Effector CD8-positive, alpha-beta T cell (primary cell): ENCODE measurements around the gene FBXO10.
"Not testable (repeated sequence)": the region's sequence is repeated elsewhere in the genome, so short reads cannot be mapped to it uniquely, and the experiment has no call there.

Experiments used
- DNase-seq: peaks from one replicate; lab custom pipeline; 2025; lab: John Stamatoyannopoulos, UW

The FBXO10 gene

DNA sequence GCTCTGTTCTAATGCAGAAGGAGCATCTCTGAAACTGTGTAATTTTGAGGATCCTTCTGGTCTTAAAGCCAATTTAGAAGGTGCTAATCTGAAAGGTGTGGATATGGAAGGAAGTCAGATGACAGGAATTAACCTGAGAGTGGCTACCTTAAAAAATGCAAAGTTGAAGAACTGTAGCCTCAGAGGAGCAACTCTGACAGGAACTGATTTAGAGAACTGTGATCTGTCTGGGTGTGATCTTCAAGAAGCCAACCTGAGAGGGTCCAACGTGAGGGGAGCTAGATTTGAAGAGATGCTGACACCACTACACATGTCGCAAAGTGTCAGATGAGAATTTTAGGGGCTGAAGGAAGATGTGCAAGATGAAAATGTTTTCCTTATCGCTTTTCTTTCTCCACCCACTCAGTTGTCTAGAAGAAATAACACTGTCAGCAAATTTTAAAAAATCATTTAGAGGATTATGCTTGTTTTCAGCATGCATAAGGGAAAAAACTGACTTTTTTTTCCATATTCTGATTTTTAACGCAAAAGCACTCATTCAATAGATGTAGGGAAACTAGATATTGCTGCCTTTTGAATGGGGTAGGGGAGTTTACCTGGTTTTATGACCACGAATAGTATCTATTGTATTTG is 98.1 kb downstream of the FBXO10 start:
- not testable (repeated sequence) for DNase-seq

DNA sequence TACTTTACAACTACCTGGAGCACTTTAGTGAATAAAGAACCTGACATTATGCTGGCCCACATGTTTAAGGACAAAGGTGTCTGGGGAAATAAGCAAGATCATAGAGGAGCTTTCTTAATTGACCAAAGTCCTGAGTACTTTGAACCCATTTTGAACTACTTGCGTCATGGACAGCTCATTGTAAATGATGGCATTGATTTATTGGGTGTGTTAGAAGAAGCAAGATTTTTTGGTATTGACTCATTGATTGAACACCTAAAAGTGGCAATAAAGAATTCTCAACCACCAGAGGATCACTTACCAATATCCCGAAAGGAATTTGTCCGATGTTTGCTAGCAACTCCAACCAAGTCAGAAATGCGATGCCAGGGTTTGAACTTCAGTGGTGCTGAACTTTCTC is 98.7 kb downstream of the FBXO10 start:
- DNase-seq: not testable (repeated sequence)

DNA sequence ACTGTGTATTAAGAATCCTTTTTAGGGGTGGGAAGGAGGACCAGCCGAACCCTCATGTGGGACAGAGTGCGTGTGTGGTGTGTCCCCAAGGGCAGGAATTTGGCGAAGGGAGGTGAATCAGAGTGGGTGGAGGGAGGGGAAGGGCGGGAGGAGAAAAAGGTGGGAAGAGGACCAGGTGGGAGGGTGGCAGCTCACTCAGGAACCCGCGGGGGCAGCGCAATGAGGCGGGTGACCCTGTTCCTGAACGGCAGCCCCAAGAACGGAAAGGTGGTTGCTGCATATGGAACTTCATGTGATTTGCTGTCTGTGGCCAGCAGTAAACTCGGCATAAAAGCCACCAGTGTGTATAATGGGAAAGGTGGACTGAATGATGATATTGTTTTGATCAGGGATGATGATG is 99.2 kb downstream of the FBXO10 start:
- no peak for DNase-seq

DNA sequence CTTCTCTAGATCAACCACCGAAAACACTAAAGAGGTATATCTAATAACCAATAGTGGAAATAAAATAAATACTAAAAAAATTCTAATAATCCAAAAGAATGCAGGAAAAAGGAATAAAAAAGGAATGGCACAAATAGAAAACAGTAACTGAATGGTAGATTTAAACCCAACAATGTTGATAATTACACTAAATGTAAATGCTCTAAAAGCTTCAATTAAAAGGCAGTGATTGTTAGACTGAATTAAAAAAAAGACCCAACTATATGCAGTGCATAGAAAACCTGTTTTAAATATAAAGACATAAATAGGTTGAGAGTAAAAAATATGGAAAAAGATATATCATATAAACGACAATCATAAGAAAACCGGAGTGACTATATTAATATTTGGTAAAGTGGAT is 101.7 kb downstream of the FBXO10 start:
- no peak for DNase-seq

DNA sequence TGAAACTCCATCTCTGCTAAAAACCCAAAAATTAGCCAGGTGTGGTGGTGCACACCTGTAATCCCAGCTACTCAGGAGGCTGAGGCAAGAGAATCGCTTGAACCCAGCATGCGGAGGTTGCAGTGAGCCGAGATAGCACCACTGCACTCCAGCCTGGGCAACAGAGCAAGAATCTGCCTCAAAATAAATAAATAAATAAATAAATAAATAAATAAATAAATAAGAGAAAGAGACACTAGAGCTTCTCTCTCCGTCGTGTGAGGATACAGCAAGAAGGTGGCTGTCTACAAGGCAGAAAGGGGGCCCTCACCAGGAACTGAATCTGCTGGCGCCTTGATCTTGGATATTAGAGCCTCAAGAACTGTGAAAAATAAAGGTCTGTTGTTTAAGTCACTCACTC is 102.2 kb downstream of the FBXO10 start:
- not testable (repeated sequence) for DNase-seq

DNA sequence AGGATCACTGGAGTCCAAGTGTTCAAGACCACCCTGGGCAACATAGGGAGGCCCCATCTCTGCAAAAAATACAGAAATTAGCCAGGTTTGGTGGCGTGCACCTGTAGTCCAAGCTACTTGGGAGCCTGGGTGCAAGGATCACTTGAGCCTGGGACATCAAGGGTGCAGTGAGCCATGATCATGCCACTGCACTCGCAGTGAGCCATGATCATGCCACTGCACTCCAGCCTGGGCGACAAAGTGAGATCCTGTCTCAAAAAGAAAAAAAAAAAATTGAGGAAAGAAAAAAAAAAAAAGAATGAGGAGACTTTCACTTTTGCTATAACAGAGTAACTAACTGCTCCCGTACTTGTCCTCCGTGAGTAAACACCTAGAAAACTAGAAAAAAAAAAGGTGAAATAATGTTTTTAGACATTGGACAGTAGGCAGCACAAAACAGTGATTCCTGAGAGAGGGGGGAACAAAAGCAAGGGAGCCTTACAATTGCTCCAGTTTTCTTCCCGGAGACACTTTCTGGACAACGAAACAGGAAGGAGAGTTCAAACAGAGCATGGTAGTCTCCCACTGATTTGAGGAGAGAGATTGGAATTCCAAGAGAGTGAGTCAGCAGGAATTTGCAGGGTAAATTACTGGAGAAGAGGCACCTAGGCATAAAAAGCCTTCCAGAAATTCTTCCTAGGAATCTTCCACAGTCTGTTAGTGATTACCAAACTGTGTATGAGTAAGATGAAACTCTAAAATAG is 104.1 kb downstream of the FBXO10 start:
- DNase-seq: no peak

DNA sequence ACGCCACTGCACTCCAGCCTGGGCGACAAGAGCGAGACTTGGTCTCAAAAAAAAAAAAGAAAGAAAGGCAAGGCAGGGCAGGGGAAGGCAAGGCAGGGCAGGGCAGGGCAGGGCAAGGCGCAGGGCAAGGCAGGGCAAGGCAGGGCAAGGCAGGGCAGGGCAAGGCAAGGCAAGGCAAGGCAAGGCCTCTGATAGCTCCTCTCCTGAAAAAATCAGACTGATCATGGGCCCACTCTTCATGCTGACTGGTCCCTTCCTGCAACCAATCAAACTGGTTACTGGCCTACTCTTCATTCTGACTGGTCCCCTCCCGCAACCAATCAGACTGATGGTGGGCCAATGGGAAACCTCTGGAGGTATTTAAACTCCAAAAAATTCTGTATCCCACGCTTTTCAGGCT is 107.6 kb downstream of the FBXO10 start:
- no peak for DNase-seq

DNA sequence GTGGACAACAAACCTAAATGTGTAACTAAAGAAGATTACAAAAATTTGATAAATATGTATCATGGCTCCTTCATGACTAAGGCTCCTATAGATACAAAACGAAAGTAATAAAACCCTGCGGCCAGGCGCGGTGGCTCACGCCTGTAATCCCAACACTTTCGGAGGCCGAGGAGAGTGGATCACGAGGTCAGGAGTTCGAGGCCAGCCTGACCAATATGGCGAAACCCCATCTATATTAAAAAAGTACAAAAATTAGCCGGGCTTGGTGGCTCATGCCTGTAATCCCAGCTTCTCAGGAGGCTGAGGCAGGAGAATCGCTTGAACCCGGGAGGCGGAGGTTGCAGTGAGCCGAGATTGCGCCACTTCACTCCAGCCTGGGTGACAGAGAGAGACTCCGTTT is 108.7 kb downstream of the FBXO10 start:
- not testable (repeated sequence) for DNase-seq

DNA sequence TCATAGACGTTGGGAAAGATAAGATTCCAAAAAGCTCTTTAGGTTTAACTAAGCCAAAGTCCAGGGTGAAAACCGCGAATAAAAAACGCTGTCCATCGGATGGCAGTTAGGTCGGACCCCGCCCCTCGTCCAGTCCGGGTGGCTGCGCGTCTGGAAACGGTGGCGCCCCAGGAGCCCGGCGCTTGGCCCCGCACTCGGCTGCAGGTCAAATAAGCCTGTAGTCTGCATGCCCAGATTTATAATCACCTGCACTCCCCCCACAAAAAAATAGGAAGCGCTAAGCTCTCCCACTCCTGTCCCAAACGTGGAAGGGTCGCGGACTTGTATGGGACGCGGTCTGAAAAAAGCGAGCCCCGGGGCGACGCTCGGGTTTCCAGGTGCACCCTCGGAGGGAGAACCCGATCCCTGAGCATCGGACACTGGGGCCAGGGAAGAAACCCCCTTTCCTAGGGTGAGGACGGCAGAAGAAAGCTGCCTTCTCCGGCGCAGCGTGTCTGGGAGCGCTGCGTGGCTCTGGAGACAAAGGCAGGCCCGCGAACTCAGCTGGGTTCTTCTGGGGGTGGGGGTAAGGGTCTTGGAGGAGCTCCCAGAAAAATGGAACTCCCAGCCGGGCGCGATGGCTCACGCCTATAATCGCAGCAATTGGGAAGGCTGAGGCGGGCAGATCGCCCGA is 110.0 kb downstream of the FBXO10 start:
- peak; percentile 15 for DNase-seq

DNA sequence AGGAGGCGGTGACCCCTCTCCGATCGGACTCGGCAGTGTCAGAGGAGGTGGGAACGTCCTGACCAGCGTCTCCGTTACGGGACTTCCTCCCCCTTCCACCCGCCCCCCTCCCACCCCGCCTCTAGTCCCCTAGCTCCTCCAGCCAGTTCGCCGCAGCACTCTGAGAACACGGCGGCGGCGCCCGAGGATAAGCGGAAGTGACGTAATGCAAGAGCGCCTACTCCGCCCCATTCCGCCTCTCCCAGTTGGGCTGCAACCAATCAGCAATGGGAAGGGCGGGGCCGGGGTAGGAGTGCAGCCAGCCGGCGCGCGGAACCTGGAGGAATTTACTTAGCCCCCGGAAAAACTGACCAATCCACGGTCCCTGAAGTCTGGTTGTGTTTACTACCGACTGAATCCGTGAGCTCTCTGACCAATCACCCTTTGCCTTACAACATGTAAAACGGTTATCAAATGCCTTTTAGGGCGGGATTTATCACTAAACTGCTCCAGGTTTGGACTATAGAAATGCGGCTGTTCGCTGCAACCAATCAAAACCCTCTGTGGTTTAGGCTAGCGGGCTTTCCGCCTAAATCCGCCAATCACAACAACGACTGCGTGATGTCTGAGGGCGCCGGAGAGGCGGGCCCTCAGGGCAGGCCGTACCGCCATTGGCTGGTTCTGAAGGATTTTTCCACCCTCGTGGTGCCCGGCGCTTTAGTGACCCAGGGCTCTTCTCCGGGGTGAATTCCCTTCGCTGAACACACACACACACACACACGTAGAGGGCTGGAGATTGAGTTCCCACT is 110.7 kb downstream of the FBXO10 start, which contains the start of gene ZBTB5:
TSS of gene ZBTB5 (minus strand) at position 202 of the 788 bp plus-strand sequence. CDS start 22,899 bp downstream, outside the sequence.
- DNase-seq: peak; percentile 98

DNA sequence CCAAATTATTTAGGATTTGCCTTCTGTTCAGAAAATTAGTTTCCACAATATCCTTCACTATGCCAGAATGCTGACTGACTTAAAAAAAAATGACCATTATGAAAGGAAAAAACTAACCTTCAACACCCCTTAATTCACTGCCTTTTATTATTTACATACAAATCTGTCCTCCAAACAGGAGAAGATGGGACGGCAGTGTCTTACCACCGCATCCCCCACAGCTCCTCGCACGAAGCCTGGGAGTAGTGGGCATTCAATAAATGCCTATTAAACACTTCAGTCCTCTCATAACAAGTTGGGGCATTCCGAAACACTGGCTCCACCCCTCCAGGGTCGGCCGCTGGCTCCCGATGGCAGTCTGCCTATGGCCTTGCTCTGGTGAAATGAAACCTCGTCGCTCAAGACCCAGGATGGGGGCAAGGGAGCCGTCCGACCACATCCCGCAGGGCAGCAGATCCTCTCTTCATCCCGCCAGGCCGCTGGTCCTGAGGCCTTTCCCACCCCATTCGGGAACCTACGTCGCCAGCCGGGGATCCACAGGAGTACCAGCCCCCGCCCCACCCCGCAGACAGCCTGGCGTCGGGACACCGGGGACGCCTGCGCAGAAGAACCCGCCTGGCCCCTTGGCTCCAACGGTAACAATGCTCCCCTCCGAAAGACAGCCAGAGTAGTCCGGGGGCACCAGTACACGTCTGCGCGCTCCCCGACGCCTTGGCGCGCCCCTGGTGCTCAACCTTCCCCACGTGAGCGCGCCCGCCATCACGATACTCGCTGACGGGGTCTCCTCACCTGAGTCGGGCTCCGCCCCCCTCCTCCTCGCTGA is 111.5 kb downstream of the FBXO10 start:
- peak; percentile 94 for DNase-seq

DNA sequence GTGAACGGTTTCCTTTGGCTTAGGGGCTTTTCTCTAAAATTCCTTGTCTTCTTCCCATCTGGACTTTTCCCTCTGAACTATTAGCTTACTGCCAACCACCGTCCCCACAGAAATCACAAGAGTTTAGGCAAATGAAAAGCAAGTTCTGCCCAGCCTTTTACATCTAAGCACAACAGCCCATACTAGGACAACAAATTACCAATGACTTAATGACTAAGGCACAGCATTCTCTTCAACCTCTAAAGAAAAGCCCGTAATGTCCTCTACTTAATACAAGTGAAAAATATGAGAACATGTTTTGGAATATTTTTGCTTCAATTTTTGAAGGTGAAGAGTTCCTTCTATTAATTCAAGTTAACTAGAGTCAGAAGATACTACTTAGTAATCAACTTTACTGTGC is 112.2 kb downstream of the FBXO10 start:
- DNase-seq: no peak
